ENCODE data around the gene CPNE6.

CPNE6 gene

DNA sequence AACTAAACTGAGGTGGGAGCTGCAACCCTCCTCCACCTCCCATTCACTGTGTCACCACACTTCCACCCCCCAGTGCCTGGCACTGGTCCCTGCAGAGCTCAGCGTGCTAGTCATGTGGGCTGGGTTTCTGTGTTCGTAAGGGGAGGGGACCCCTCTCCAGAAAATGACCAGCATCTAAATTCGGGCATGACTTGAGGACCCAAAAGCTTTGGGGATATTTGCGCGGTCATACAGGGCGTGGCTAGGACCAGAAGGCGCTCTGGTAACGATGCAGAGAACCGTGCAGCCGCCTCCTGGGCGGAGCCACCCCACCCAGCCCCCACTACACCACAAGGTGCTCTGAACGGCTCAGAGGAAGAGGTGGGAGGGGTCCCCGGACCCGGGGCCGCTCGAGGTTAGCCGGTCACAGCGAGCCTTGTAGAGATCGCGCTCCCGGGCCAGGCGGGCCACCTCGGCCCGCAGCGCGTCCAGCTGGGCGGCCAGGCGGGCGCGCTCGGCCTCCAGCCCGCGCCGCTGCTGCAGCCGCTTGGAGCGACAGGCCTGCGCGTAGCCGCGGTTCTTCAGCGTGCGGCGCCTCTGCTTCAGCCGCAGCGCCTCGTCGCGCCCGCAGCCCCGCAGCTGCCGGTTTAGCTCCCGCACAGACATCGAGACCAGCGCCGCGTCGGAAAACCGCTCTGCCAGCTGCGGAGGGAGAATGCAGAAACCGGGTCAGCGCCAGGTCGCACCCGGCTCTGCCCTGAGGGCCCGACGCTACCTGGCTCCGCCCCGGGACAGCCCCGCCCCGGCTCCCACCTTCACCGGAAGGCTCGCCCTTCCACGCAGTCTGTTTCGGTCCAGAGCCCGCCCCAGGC lies 9.8 kb downstream of the CPNE6 start:
- DNase-seq (ENCODE audit: insufficient read length, low spot score) (peak; percentile 34), FAIRE-seq (no peak)
- 0 out of 2 replicates have a peak, but pooled peaks have one; percentile 25 for TF ChIP-seq POLR2A (IDR thresholded peaks at IDR 0.05; ENCODE audit: low read depth, low read length)

DNA sequence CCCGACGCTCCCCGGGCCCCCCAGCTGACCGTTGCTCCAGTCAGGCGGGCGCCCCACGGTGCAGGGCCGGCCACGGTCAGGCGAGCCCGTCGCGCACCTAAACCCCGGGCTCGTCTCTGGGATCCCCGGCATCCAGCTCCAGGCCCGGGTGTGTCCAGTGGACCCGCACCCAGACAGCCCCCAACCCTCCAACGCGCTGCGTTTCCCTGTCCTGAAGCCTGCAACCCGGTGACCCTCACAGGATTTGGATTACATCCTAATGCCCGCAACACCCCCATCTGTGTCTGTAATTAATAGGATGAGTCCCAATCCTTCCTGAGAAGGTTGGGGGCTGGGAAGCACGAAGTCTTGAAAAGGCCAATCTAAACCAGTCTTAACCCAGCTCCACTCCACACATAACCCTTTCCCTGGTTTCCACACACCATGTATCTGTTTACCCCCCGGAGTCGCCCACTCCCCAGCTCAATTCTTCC lies 10.4 kb downstream of the CPNE6 start:
- DNase-seq (ENCODE audit: insufficient read length, low spot score) (no peak), FAIRE-seq (no peak)
- no peak for TF ChIP-seq POLR2A (IDR thresholded peaks at IDR 0.05; ENCODE audit: low read depth, low read length)

DNA sequence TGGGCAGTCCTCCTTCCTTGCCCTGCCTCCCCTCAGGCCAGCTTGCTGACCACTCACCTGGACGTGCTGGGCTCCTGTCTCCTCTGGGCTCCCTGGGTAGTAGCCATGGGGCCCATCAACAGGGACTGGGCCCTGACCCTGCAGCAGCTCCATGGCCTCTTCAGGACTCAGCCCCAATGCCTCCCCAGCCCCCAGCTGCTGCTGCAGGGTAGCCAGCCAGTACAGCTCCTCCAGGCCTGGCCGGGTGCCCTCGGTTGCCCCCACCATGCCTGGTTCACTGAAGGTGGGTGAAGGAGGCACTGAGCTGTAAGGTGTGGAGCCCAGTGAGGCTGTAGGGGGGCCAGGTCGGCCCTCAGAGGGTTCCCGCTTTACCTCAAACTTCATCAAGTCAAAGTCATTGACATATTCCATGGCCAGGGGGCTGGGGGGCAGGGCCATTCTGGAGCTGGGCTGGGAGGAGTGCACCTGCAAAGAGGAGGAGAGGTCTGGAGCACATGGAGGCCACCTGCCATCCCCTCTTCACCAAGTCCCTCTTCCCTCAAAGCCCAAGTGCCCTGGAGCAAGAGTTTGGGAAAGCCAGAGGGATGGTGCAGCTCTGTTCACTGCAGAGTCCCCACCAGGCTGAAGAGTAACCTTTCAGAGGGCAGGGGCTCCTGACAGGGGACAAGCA lies 11.2 kb downstream of the CPNE6 start:
- FAIRE-seq (no peak), DNase-seq (ENCODE audit: insufficient read length, low spot score) (no peak)
- TF ChIP-seq POLR2A (IDR thresholded peaks at IDR 0.05; ENCODE audit: low read depth, low read length), result no peak

GRCh38 chr14:24083462-24083861 lies 12.1 kb downstream of the CPNE6 start:
- DNase-seq (ENCODE audit: insufficient read length, low spot score) (no peak), FAIRE-seq (no peak)
- no peak for TF ChIP-seq POLR2A (IDR thresholded peaks at IDR 0.05; ENCODE audit: low read depth, low read length)

DNA sequence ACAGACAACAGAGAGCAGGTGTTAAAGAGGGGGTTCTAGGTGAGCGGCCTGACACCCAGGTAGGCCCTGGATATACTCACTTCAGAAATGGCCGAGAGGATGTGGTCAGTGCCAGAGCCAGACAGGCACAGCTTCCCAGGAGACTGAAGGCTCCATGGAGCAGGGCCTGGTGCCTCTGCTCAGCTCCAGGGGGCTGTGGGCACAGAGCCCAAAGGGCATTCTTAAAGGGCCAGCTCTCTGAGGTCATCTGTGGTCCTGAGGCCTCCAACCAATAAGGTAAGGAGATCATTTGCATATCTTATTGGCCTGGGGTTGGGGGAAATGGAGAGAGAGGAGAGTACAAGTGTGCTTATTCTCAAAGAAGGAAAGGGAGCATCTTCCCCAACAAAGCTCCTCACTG lies 13.1 kb downstream of the CPNE6 start:
- FAIRE-seq (no peak), DNase-seq (ENCODE audit: insufficient read length, low spot score) (no peak)
- no peak for TF ChIP-seq POLR2A (IDR thresholded peaks at IDR 0.05; ENCODE audit: low read depth, low read length)

- FAIRE-seq (no peak), DNase-seq (ENCODE audit: insufficient read length, low spot score) (no peak)
- TF ChIP-seq POLR2A (IDR thresholded peaks at IDR 0.05; ENCODE audit: low read depth, low read length), result no peak
Measured at GRCh38 chr14:24085215-24085614, 13.9 kb downstream of the CPNE6 start.

DNA sequence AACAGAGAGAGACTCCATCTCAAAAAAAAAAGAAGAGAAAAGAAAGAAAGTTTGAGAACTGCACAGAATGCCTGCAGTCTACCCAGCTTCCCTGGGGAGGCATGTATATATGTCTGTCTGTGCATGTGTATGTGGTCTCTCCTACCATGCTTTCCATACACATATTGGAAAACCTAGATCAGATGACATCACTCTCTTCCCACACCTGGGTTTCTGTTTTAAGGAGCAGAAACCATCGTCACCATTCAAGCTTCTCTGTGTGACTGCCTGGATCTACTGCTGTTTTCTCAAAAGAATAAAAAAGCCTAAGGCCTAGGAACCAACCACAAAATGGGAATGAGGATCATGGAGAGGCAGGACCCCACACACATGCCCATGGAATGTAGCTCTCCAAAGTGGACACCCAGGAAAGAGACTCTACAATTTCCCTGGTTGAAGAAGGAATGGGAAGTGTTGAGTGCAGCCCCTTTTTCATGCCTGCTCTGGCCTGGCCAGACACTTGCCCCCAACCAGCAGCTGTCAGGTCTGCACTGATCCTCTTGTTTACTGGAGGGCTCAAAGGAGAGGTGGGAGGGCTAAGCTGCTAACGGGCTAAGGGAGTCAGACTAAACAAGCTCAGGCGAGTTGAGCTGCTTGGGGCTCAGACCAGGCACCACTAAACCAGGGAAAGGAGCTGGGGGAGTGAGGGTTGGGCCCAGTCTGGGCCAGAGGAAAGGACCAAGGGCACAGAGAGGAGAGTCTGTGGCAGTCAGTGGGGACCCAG lies 15.0 kb downstream of the CPNE6 start:
- FAIRE-seq, result no peak
- no peak for DNase-seq (ENCODE audit: insufficient read length, low spot score)
- TF ChIP-seq POLR2A (IDR thresholded peaks at IDR 0.05; ENCODE audit: low read depth, low read length), result no peak

DNA sequence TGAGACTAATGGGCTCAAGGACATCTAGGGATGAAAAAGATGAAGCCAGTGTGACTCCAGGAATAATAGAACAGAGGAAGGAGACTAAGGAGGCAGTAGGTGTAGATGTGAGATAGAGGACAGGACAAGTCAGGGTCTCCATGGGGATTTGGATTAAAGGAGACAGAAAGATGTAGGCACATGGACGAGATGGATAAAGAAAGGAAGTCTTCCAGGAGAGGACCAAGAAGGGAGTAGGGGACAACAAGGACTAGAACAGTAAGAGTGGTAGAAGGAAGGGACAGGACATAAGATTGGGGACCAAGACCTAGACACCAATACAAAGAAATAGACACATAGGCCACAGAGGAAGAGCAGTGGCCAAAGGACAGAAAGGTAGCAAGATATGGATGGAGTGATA lies 15.6 kb downstream of the CPNE6 start:
- no peak for TF ChIP-seq POLR2A (IDR thresholded peaks at IDR 0.05; ENCODE audit: low read depth, low read length)
- DNase-seq (ENCODE audit: insufficient read length, low spot score) (no peak), FAIRE-seq (no peak)

GRCh38 chr14:24088095-24088494 lies 16.7 kb downstream of the CPNE6 start:
- FAIRE-seq, result no peak
- no peak for DNase-seq (ENCODE audit: insufficient read length, low spot score)

GRCh38 chr14:24089890-24090289 lies 18.5 kb downstream of the CPNE6 start:
- FAIRE-seq, result no peak
- no peak for TF ChIP-seq POLR2A (IDR thresholded peaks at IDR 0.05; ENCODE audit: low read depth, low read length)
- DNase-seq (ENCODE audit: insufficient read length, low spot score), result no peak

More at GRCh38 chr14:24088095-24088494, 16.7 kb downstream of the CPNE6 start:
- no peak for TF ChIP-seq POLR2A (IDR thresholded peaks at IDR 0.05; ENCODE audit: low read depth, low read length)

DNA sequence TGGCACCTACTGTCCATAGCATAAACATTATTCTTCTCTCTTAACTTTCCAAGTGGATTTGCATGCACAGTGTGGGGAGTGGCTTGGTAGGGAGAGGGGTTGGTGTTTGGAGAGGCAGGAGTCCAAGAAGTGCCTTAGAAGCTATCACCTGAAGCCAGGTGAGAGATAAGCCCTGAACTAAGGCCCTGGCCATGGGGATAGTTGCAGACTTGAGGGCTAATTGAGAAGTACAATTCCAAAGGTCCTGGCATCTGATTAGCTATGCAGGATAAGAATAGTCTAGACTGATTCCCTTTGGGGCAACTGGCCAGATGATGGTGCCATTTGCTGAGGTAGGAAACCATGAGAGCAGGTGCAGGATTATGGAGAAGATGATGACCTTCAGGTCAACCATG lies 20.7 kb downstream of the CPNE6 start:
- no peak for TF ChIP-seq POLR2A (IDR thresholded peaks at IDR 0.05; ENCODE audit: low read depth, low read length)
- FAIRE-seq (no peak), DNase-seq (ENCODE audit: insufficient read length, low spot score) (no peak)

- no peak for FAIRE-seq
- no peak for DNase-seq (ENCODE audit: insufficient read length, low spot score)
- TF ChIP-seq POLR2A (IDR thresholded peaks at IDR 0.05; ENCODE audit: low read depth, low read length), result no peak
Measured at GRCh38 chr14:24092505-24093206, 21.3 kb downstream of the CPNE6 start.

DNA sequence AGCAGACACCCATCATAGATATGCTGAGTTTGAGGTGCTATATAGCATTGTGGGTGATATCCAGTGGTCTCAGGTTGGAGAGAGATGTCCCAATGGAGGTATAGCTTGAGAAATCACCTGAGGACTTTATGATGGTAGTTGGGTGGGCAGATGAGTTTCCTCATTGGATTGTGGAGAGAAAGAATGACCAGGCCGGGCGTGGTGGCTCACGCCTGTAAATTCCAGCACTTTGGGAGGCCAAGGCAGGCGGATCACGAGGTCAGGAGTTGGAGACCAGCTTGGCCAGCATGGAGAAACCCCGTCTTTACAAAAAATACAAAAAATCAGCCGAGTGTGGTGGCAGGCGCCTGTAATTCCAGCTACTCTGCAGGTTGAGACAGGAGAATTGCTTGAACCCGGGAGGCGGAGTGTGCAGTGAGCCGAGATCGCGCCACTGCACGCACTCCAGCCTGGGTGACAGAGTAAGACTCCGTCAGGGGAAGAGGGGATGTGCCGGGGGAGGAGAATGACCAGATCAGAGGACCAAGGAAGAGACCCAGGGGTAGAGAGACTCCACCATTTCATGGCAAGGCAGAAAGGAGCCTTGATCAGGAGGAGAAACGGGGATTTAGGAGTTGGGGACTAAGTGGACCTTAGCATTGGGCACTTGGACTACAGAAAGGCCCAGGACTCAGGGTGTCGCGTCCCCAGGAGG lies 22.0 kb downstream of the CPNE6 start:
- DNase-seq (ENCODE audit: insufficient read length, low spot score), result no peak
- TF ChIP-seq POLR2A (IDR thresholded peaks at IDR 0.05; ENCODE audit: low read depth, low read length), result no peak
- FAIRE-seq, result no peak
